Measurements from ENCODE around the gene KRT25.
"Not testable (repeated sequence)": the region's sequence is repeated elsewhere in the genome, so short reads cannot be mapped to it uniquely, and the experiment has no call there.

Gene KRT25

DNA sequence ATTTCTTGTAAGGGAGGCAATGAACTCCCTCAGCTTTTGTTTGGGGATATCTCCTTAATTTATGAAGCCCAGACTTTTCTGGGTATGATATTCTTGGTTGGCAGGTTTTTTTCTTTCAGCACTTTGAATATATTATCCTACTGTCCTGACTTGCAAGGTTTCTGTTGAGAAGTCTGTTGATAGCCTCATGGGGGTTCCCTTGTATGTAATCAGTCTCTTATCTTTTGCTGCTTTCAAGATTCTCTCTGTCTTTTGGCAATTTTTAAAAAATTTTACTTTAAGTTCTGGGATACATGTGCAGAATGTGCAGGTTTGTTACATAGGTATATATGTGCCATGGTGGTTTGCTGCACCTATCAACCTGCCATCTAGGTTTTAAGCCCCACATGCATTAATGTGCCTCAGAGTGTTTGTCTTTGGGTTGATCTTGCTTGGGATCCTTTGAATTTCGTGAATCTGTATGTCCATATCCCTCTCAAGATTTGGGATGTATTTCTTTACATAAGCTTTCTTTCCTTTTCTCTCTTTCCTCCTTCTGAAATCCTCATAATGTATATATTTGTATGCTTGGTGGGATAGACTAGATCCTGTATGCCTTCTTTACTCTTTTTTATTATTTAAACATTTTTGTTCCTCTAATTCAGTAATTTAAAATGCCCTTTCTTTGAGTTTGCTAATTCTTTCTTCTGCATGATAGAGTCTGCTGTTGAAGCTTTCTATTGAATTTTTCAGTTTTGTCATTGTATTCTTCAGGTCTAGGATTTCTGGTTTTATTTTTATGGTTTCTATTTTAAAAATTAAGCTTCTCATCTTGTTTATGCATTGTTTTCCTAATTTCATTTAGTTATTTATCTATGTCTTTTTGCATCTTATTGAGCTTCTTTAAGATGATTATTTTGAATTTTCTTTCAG is 5.2 kb upstream of the KRT25 start:
- no peak for DNase-seq (ENCODE audit: low read depth in 2 of 2)

DNA sequence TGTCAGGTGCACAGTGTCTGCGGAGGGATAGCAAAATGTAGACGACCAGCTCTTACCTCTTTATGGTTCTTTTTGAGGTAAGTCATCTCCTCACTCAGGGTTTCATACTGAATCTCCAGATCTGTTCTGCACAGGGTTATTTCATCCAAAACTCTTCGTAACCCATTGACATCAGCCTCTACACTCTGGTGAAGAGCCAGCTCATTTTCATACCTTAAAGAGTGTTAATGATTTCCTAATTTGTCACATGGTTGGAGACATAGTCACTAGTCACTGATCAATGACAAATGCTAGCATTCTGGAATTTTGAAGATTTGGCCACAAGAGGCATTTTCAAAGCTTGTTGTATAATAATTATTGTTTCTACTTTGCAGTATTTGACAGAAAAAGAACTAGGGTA is 1.3 kb downstream of the KRT25 start:
- DNase-seq (ENCODE audit: low read depth in 2 of 2): no peak

DNA sequence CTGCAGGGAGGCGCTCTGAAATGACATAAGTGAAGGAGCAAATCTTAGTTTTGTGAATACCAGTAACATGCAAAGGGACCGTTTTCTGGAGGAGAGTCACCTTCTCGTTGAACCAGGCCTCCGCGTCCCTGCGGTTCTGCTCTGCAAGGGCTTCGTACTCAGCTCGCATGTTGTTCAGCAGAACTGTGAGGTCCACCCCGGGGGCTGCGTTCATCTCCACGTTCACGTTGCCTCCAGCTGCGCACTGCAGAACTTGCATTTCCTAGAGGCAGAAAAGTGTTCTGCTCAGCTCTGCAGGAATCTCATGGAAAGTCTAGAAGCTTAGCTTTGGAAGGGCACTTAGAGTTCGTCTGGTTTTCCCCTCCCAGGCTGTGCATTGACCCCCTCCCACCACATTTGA is 4.1 kb downstream of the KRT25 start:
- no peak for DNase-seq (ENCODE audit: low read depth in 2 of 2)

DNA sequence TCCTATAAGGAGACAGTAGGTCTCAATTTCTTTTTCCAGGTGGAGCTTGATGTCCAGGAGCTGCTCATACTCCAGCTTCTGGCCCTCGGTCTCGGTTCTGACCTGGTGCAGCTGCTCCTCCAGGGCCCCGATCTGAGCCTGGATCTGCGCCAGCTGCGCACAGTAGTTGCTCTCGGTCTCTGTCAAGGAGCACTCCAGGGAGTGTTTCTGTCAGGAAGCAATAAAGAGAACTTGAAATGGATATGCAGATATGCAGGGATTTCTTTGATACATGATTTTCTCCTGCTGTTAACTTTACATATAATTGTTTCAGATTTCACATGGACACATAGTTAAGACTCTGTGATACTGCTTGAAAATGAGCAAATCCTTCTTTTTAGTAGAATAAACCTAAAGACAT is 4.7 kb downstream of the KRT25 start:
- no peak for DNase-seq (ENCODE audit: low read depth in 2 of 2)

DNA sequence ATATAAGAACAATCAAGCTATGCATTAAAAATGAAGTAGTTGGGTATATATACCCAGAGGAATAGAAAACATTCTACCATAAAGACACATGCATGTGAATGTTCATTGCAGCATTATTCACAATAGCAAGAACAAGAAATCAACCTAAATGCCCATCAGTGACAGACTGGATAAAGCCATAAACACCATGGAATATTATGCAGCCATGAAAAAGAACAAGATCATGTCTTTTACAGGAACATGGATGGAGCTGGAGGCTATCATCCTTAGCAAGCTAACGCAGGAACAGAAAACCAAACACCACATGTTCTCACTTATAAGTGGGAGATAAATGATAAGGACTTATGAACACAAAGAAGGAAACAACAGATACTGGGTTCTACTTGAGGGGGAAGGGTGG is 6.5 kb downstream of the KRT25 start:
- DNase-seq (ENCODE audit: low read depth in 2 of 2): not testable (repeated sequence)

DNA sequence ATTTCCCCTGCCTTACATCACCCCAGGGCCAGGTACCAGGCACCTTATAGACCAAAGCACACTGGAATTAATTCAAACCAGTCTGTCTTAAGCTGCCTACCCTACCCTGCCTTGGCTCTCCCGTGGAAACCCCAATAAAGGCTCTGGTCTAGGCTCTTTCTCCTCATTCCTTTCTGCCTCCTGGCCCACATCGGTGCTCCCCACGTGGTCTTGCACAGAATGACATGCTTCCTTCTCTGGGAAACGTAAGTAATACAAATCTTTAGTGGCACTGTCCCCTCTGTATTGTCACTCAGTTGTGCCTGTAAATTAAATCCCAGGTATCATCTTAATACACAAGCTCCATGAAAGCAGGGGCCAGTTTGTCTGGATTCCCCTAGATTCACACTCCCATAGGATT is 16.6 kb downstream of the KRT25 start:
- no peak for DNase-seq (ENCODE audit: low read depth in 2 of 2)

DNA sequence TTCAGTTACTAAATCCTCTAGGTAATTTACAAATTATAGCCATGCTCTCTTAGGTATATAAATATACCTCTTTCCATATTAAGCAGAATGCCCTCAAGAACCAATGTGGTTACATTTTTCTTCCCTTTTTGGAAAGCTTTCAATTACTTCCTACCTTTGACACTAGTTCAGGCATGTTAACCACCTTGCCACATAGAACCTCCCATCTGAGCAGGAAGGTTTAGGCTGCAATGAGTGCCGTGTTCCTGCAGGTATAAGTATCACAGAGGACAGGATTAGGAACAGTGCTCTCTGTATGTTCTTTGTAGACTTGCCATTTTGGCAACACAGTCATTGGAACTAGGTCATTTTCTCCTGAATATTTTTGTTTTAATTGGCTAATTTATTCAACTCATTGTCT is 20.1 kb downstream of the KRT25 start:
- DNase-seq (ENCODE audit: low read depth in 2 of 2): no peak

DNA sequence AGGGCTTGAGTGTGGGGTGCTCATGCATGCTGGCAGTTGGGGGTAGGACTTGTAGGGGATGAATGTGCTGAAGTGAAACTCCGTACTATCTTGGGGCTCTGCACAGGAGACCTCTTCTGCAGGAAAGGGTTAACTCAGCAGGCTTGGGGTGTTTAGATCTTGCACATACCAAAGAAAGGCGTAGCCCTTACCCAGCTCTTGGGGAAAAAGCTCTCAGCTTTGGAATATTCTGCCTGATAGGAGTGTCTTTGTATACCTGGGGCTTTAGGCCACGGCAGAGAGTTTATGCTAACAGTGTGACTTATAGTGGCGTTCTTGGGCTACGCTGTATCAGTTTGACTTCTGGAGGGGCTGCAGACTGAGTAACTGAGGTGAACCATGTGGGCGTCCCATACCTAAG is 21.1 kb downstream of the KRT25 start:
- DNase-seq (ENCODE audit: low read depth in 2 of 2): no peak

DNA sequence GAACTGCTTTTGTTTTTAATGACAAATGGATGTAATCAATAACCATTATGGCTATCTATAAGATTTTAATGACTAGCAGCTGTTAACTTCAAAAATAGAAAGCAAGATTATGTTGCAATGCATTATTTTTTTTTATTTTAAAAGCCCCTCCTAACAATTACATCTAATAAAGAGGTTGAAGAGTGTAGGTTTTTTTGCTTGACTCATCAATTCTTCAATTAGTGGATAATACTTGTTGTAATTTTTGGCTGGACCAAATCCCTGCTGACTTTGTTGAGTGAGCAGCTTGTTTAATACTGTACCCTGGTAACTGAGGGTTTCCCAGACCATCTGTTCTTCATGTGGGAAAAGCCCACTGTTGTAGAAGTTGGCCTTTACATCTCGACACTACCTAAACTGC is 24.2 kb downstream of the KRT25 start:
- no peak for DNase-seq (ENCODE audit: low read depth in 2 of 2)

DNA sequence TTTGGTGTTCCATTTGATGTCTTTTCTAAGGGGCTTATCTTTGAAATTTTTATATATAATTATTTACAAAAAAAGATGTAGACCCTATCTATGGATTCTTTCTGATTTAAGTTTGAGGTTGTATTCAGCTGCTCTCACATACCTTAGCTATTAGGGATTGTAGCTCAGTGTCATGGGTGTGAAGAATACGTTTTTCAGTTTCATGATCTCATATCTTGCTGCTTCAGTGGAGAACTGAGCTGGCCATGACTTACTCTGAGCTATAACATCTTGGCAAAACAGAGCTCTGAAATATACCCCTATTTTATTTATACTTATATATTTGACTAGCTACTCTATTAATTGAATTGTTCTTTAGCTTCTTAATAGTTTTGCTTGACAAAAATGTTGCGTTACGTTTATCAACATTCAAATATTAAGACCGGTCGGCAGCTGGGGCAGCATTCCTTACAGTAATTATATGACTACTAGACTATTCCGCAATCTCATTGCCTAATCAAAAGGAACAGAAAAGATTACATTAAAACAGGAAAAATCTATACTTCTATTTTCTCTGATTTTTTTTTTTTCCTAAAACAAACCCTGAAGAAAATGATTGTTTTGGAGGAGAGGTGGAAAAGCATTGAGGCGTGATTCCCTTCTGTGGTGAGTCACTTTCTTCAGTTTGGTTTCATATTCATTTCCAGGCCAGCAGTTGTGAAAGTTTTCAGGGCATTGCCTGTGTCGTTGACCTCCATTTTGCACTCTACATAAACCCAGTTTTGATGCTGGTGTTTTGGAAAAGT is 27.5 kb downstream of the KRT25 start:
- no peak for DNase-seq (ENCODE audit: low read depth in 2 of 2)

DNA sequence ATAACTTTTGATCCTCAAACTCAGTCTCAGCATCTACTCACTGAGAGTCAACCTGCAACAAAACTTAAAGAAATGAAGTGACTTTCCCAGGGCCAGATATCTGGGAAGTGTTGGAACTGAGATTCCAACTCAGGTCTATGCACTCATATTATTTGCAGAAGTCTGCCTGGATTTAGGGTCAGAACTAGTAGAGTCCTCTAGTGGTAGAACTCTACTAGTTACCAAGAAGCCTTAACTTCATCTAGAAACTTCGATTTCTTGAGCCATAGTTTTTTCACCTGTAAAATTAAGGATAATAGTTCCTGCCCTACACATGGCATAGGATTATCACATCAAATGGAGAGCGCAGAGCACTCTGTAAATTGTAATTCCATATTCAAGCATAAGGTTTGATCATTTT is 28.2 kb downstream of the KRT25 start:
- no peak for DNase-seq (ENCODE audit: low read depth in 2 of 2)

DNA sequence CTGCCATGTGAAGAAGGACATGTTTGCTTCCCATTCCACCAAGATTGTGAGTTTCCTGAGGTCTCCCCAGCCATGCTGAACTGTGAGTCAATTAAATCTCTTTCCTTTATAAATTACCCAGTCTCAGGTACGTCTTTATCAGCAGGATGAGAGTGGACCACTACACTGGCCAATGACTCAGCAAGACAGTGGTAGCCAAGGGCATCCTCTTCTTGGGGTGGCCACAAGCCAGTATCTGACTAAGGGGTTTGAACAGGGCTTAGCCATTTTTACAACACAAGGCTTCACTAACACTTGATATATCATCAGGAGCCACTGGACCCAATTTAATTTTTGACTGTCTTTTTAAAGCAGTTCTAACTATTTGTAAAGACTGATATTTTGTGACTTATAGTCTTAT is 30.5 kb downstream of the KRT25 start:
- DNase-seq (ENCODE audit: low read depth in 2 of 2): no peak

DNA sequence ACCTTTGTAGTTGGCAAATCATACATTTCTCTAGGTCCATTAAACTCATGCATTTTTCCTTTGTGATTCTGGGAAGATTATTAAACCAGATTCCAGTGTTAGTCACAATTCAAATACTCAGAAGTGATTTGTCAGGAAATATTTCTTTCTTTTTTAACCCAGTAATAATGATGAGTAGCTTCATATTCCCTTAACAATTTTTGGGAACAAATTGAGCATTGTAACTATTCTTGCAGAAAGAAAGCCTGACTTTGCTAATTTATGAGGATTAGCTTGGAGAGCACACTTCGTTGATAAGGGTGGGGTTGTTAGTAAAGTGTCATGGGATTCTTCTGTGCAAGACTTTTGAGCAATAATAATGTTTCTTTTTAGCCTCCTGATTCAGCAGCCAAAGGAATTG is 32.9 kb downstream of the KRT25 start:
- no peak for DNase-seq (ENCODE audit: low read depth in 2 of 2)

DNA sequence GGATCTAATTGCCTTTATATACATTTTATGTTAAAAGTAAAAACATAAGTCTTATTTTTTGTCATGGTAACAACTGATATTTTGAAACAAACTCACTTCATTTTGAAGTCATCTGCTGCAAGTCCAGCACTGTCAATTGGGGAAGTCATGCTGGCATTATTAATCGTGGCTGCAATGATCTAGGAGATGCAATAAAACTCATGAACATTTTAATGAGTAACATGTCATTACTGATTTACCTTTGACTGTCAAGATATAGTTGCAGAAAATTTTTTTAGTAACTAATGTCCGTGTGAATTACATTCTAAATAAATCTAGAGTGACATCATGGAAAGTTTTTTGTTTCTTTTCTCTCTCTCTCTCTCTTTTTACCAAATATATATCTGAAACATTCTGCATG is 34.2 kb downstream of the KRT25 start:
- no peak for DNase-seq (ENCODE audit: low read depth in 2 of 2)

DNA sequence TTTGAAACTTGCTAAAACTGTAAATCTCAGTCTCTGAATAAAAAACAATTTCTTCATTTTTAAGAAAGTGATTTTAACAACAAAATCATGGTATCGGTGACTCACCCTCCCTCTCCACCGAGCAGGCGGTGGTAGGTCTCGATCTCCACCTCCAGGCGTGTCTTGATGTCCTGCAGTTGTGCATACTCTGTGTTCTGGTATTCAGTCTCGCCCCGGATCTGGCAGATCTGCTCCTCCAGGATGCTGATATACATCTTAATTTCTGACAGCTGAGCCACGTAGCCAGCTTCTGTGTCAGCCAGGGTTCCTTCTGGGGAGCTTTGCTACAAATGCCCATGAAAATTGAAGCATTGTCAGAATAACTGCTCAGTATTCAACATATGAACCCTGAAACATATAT is 36.2 kb downstream of the KRT25 start:
- DNase-seq (ENCODE audit: low read depth in 2 of 2): no peak

DNA sequence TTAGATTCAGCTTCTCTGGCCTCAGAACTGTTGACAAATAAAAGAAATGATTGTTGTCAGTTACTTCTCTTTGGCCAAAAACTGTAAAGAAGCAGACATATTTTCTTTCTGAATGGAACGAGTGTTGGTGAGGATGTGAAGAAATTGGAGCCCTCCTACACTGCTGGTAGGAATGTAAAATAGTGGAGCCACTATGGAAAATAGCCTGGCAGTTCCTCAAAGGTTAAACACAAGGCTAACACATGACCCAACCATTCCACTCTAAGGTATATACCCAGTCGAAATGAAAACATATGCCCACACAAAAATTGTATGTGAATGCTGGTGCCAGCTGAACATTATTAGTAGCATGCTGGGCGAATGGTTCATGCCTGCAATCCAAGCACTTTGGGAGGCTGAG is 37.4 kb downstream of the KRT25 start:
- DNase-seq (ENCODE audit: low read depth in 2 of 2): no peak

DNA sequence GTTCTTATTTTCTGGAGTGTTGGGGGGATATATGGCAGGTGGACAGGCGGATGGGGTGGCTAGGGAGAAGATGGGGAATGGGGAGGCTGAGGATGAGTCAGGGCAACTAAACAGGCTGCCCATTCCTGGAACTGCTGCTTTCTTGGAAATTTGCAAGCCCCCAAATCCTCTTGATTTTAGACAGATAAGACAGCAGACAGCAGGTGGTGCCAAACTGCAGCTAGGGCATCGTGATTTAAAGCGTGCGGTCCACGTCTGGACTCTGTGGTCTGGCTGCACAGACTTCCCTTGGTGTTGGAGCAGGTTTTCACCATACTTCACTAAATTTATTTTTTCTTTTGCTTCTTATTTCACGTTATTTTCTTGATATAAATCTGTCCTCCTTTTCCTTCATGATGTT is 40.7 kb downstream of the KRT25 start:
- no peak for DNase-seq (ENCODE audit: low read depth in 2 of 2)

DNA sequence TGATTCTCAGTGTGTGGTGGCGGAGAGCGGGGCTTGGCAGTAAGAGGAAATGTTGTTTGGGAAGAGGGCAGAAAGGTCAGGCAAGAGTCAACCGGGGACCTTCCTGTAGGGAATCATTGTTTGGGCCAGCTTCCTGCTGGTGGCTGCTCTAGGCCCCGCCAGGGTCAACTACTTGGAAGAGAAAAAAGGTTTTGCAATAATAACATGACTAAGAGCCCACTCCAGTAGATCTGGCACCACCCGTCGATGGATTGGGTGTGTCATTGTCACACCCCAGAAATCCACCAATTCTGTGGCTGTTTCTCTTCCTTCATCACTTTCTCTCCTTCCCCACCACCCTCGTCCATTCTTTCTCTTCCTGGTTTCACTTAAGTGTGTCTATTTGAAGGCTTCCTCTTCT is 47.4 kb downstream of the KRT25 start:
- DNase-seq (ENCODE audit: low read depth in 2 of 2): no peak

DNA sequence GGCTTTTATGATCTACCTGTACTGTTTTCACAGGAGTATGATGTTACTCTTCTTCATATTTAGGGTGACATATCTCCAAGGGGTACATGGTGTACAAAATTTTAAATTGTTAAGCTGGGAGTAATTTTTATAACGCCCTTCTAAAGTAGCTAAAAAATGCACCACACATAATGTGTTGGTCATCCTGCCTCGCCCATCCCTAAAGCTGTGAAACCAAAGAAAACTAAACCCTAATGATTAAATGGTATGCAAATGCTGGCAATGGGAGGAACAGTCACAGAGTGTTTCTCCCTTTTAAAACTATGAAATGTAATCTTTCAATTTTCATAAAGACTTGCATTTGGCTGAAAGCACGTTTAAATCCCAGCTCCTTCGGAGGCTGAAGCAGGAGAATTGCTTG is 49.5 kb downstream of the KRT25 start:
- no peak for DNase-seq (ENCODE audit: low read depth in 2 of 2)

DNA sequence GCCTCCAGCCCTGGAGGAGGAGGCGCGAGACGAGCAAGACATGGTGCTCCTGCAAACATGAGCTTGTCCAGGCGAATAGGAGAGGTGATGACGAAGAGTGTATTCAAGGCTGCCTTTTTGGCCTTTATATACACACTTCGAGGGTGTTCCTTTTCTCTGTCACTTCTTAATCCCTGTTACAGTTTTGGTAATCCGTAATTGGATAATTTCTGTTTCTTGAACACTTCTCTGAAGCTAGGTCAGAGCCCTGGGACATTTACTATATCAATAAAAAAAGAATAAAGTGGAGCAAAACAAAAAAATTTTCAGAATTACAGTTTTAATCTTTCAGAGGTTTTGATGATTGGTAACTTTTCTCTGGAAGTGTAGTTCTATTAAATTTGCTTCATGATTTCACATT is 51.5 kb downstream of the KRT25 start, which contains the start of gene KRT24:
KRT24 (minus strand) TSS at position 101 of the 400 bp plus-strand sequence; CDS start at position 42, 59 bp downstream.
- DNase-seq (ENCODE audit: low read depth in 2 of 2): no peak

DNA sequence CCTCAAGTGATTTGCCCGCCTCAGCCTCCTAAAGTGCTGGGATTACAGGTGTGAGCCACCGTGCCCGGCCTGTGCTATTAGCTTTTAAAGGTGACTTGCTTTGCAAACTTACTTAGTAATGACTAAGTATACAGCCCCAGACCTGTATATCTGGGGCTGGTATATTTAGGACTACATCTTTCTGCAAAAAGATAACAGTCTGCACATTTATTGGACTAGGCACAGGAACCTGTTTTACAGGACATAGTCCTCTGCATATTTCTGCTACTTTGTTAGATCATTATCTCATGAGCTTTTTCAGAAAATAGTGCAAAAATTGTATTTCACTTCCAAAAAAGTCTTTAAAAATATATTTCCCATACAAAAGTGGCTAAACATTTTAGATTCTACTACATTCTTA is 52.9 kb downstream of the KRT25 start:
- no peak for DNase-seq (ENCODE audit: low read depth in 2 of 2)

DNA sequence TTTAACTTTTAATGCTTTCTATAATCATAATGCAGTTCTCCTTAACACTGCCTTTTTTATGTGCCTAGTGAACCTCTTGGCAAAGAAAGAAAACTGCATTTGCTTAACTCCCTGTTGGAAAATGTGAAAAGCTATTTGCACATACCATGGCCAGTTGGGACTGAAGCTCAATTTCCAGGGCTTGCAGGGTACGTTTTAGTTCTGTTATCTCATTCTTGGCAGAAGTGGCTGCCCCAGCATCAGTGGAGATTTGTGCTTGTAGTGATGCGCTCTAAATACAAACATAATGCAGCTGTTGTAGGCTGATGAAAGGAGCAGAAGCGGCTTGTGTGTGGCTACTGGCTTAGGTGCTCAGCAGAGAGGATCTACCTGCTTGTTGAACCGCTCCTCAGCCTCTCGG is 55.3 kb downstream of the KRT25 start:
- DNase-seq (ENCODE audit: low read depth in 2 of 2): no peak

DNA sequence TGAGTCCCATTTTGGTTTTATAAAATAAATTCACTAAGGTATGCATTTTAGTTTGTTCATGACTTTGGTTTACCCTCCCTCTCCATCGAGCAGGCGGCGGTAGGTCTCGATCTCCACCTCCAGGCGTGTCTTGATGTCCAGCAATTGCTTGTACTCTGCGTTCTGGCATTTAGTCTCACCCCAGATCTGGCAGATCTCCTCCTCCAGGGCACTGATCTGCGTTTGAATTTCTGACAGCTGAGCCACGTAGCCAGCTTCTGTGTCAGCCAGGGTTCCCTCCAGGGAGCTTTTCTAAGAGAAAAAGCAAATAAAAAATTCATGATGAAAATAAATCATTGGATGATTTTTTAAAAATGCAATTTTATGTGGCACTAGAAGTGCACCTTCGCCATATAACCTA is 55.8 kb downstream of the KRT25 start:
- DNase-seq (ENCODE audit: low read depth in 2 of 2): no peak
